Activated T-cell treated with anti-CD3 and anti-CD28 coated beads, Interleukin-2, amount 50 U/mL, for 4 hours (primary cell): Measurements from ENCODE around the gene DCAF8. TPM values are rescaled to one million over a fixed set of nuclear protein-coding genes. Genes with fewer than 3 reads are reported as not detected.
A peak's percentile ranks its signal among the peaks of the same experiment; 100 is the strongest.
"Not testable (repeated sequence)": the region's sequence is repeated elsewhere in the genome, so short reads cannot be mapped to it uniquely, and the experiment has no call there.

Experiments used
- ATAC-seq, 2 donors: fragments of 200-7000 bp; cut with Tn5 transposase; one replicate each; pipeline ENCODE4 v1.10.0; 2021
- DNase-seq: peaks from one replicate; pipeline ENCODE4 v3.0.0-alpha.2; 2020
- H3K27me3 Mint-ChIP-seq: one replicate; pipeline ENCODE4 v1.8.0; 2021; ENCODE audit warnings: low read depth, mixed read lengths
- H3K36me3 Mint-ChIP-seq: one replicate; pipeline ENCODE4 v1.8.0; 2022; ENCODE audit warnings: mixed read lengths; ENCODE audit not compliant: insufficient read depth
- H3K4me1 Mint-ChIP-seq: one replicate; pipeline ENCODE4 v1.8.0; 2021; ENCODE audit warnings: low read depth, mixed read lengths
- H3K4me3 Mint-ChIP-seq: one replicate; pipeline ENCODE4 v1.8.0; 2021; ENCODE audit warnings: mild to moderate bottlenecking, moderate library complexity, mixed read lengths
- H3K9me3 Mint-ChIP-seq: one replicate; pipeline ENCODE4 v1.8.0; 2021; ENCODE audit warnings: mixed read lengths
- total RNA-seq, 3 donors: library from RNA; stranded (reverse); gene quantifications; one replicate each; pipeline ENCODE4 v1.2.1, GENCODE V29; 2021

The DCAF8 gene
- total RNA-seq, result 10 to 100 TPM; 64.4 to 68.4 (median 65.0) TPM

- Mint-ChIP-seq H3K9me3 (no peaks in the 10 kb centered on the region), H3K36me3 (peaks cover 14% of the 10 kb centered on the region), H3K4me3 (peak within 1 kb of the TSS; percentile 93), H3K27me3 (no peaks in the 10 kb centered on the region), H3K4me1 (peaks cover 49% of the 10 kb centered on the region)
- DNase-seq (peak; percentile 95), ATAC-seq (peak; percentile 86 to 88)
Observed at GRCh38 chr1:160261893-160262794, at the start of gene DCAF8. TSS of gene DCAF8 (minus strand) at chr1:160262549. CDS start at chr1:160244008, 18,541 bp downstream.

GRCh38 chr1:160309571-160309970 is 47.2 kb upstream of the DCAF8 start:
- Mint-ChIP-seq H3K36me3 (peaks cover 56% of the 10 kb centered on the region), H3K4me1 (no peaks in the 10 kb centered on the region), H3K4me3 (no peak overlapping the region), H3K27me3 (no peaks in the 10 kb centered on the region), H3K9me3 (no peaks in the 10 kb centered on the region)
- DNase-seq (no peak), ATAC-seq (no peak)

GRCh38 chr1:160309185-160309557 is 46.8 kb upstream of the DCAF8 start:
- Mint-ChIP-seq H3K4me1 (no peaks in the 10 kb centered on the region), H3K4me3 (no peak overlapping the region), H3K9me3 (no peaks in the 10 kb centered on the region), H3K36me3 (peaks cover 58% of the 10 kb centered on the region), H3K27me3 (no peaks in the 10 kb centered on the region)
- no peak for DNase-seq
- no peak for ATAC-seq

DNA sequence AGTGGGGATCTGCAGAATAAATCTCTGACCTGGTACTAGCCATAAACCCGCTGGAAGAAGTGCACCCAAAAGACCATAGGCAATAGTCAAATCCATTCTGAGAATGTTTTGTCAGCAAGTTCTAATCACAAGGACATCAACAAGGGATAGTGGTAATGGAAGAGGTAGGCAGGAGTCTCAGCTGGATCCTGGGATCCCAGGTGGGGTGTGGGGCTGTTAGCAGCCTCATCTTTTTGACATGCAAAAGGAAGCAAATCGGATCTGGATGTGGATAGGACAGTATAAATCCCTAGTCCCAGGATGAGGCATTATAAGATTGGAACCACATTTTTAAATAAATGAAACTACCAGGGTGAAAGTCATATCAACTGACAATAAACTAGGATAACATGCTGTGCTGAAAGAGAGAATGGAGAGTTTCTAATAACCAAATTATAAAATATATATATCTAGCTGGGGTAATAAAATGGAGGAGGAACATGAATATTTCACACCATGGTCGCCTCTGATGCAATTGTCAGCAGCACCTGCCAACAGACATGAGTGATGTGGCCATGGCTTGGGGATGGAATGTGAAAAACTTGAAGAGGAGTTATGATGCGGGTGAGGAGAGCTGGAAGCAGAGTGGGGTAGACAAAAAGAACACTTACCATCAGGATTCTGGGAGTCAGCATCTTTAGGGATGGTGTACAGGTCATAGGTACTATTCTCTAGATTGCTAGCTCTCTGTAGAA is 46.3 kb upstream of the DCAF8 start:
- Mint-ChIP-seq H3K9me3 (no peaks in the 10 kb centered on the region), H3K27me3 (no peaks in the 10 kb centered on the region), H3K36me3 (peaks cover 56% of the 10 kb centered on the region), H3K4me1 (no peaks in the 10 kb centered on the region), H3K4me3 (no peak overlapping the region)
- DNase-seq (no peak), ATAC-seq (no peak)

- Mint-ChIP-seq H3K4me1 (no peaks in the 10 kb centered on the region), H3K36me3 (peaks cover 54% of the 10 kb centered on the region), H3K4me3 (no peak overlapping the region), H3K9me3 (no peaks in the 10 kb centered on the region), H3K27me3 (no peaks in the 10 kb centered on the region)
- DNase-seq (no peak), ATAC-seq (no peak)
Observed at GRCh38 chr1:160307118-160307791, 44.9 kb upstream of the DCAF8 start.

DNA sequence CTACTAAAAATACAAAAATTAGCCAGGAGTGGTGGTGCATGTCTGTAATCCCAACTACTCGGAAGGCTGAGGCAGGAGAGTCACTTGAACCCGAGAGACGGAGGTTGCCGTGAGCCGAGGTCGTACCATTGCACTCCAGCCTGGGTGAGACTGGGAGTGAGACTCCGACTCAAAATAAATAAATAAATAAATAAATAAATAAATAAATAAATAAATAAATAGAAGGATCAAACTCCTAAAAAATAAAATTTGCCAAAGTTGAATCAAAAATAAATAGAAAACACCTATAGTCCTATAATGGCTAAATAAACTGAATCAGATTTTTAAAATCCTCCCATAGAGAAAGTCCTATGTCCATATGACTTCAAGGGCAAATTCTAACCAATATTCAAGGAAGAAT is 37.8 kb upstream of the DCAF8 start:
- ATAC-seq, result no peak
- no peaks in the 10 kb centered on the region for H3K9me3 Mint-ChIP-seq
- H3K27me3 Mint-ChIP-seq, result no peaks in the 10 kb centered on the region
- no peak overlapping the region for H3K4me3 Mint-ChIP-seq
- no peaks in the 10 kb centered on the region for H3K4me1 Mint-ChIP-seq
- DNase-seq, result no peak
- H3K36me3 Mint-ChIP-seq, result peaks cover 49% of the 10 kb centered on the region

GRCh38 chr1:160296036-160296435 is 33.7 kb upstream of the DCAF8 start:
- H3K27me3 Mint-ChIP-seq, result no peaks in the 10 kb centered on the region
- H3K4me1 Mint-ChIP-seq, result no peaks in the 10 kb centered on the region
- no peak overlapping the region for H3K4me3 Mint-ChIP-seq
- DNase-seq (no peak), ATAC-seq (no peak)
- peaks cover 60% of the 10 kb centered on the region for H3K36me3 Mint-ChIP-seq
- no peaks in the 10 kb centered on the region for H3K9me3 Mint-ChIP-seq

DNA sequence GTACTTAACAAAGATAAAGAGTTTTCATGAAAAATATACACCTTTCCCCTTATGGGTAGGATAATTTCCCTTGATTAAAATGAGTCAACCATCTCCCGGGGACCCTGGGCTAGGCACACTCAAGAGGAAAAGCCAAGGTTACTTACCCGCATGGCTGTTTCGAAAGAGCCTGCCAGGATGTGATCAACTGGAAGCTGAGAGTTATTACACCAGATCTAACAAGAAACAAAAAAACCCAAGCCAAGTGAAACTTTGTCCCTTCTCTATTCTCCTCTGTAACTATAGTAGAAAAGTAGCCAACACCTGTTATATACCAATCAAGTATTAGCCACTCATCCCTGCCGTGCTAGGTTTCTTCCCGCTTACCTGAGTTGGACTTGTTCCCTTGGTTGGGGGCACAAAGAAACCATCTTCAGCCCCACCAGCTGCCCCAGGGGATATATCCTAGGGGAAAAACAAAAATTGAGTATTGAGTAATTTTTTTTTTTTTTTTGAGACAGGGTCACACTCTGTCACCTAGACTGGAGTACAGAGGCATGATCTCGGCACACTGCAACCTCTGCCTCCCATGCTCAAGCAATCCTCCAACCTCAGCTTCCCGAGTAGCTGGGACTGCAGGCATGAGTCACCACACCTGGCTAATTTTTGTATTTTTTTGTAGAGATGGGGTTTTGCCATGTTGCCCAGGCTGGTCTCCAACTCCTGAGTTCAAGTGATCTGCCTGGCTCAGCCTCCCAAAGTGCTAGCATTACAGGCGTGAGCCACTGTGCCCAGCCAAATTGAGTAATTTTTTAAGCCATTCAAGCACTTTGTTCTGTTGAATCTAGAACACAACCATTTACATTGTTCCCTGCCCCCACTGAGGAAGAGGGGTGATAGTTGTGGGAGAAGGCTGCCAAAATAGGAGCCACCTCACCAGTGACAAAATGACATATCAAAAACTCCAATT is 30.9 kb upstream of the DCAF8 start:
- no peaks in the 10 kb centered on the region for H3K27me3 Mint-ChIP-seq
- no peaks in the 10 kb centered on the region for H3K4me1 Mint-ChIP-seq
- no peak for ATAC-seq
- peaks cover 66% of the 10 kb centered on the region for H3K36me3 Mint-ChIP-seq
- DNase-seq, result no peak
- H3K4me3 Mint-ChIP-seq, result no peak overlapping the region
- no peaks in the 10 kb centered on the region for H3K9me3 Mint-ChIP-seq

DNA sequence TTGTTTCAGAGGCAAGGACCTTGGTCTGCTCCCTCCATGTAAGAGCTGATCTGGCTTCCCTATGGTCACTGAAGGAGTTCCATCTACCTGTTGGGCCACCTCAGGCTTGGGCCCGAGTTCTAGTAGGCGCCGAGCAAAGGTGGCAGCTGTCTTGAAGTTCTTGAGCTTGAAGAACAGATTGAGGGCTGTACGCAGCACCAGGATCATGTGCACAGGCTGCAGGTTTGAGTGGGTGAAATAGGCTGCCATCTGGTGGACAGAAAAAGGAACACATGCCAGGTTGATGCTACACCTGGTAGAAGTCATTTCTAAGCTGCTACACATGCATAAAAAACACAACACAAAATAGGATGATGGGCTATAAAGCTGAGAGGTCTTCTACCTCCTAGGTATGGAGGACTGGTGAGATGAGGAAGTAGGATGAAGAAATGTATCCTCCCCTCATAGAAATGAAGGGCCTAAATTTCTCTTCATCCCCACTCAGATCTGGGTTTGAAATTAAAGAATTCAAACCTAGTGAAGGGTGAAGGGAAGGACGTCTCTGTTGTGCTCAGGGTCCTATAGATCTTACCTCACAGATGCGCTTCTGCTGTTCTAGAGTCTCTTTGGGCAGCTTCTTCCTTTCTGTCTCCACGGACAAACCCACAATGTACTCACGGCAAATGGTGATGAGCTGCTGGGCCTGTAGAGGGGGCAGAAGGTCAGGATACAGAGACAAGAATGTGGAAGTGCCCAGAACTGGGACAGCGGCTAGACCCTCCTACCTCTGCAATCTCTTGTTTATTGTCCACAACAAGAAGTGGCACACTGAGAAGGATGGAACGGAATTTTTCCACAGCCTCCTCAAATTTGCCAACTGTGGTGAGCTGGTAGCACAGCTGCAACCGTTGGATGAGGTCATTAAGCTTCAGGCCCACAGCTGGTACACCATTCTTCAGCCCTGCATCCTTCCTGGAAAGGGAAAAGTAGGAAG is 29.2 kb upstream of the DCAF8 start:
- H3K27me3 Mint-ChIP-seq, result no peaks in the 10 kb centered on the region
- H3K4me1 Mint-ChIP-seq, result no peaks in the 10 kb centered on the region
- peak; percentile 58 for DNase-seq
- peaks cover 54% of the 10 kb centered on the region for H3K36me3 Mint-ChIP-seq
- no peaks in the 10 kb centered on the region for H3K9me3 Mint-ChIP-seq
- ATAC-seq, result peak; percentile 96 to 98
- no peak overlapping the region for H3K4me3 Mint-ChIP-seq

DNA sequence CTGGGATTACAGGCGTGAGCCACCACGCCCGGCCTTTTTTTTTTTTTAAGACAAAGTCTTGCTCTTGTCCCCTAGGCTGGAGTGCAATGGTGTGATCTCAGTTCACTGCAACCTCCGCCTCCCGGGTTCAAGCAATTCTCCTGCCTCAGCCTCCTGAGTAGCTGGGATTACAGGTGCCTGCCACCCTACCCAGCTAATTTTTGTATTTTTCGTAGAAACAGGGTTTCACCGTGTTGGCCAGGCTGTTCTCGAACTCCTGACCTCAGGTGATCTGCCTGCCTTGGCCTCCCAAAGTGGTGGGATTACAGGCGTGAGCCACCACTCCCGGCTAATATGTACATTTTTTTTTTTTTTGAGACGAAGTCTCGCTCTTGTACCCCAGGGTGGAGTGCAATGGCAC is 25.4 kb upstream of the DCAF8 start:
- peaks cover 26% of the 10 kb centered on the region for H3K36me3 Mint-ChIP-seq
- H3K4me3 Mint-ChIP-seq, result not testable (repeated sequence)

DNA sequence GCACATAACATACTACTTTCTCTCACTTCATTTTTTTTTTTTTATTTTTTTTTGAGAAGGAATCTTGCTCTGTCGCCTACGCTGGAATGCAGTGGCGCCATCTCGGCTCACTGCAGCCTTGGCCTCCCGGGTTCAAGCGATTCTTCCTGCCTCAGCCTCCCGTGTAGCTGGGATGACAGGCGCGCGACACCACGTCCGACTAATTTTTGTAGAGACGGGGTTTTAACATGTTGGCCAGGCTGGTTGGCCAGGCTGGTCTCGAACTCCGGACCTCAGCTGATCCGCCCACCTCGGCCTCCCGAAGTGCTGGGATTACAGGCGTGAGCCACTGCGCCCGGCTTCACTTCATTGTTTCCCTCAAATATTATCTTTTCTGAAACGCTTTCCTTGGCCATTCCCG is 23.2 kb upstream of the DCAF8 start:
- Mint-ChIP-seq H3K9me3 (no peaks in the 10 kb centered on the region), H3K4me3 (peak overlapping the region; percentile 97), H3K27me3 (no peaks in the 10 kb centered on the region), H3K36me3 (peaks cover 21% of the 10 kb centered on the region), H3K4me1 (peaks cover 21% of the 10 kb centered on the region)
- ATAC-seq (no peak), DNase-seq (no peak)

More for the DNA sequence above, 25.4 kb upstream of the DCAF8 start:
- peaks cover 21% of the 10 kb centered on the region for H3K4me1 Mint-ChIP-seq
- not testable (repeated sequence) for H3K27me3 Mint-ChIP-seq, H3K9me3 Mint-ChIP-seq, ATAC-seq, DNase-seq

GRCh38 chr1:160284782-160285344 is 22.5 kb upstream of the DCAF8 start, which contains the start of gene PEX19:
TSS of gene PEX19 (minus strand) at chr1:160285133. CDS start at chr1:160285124, 9 bp downstream.
- no peaks in the 10 kb centered on the region for H3K9me3 Mint-ChIP-seq
- DNase-seq (peak; percentile 90), ATAC-seq (peak; percentile 100)

More at GRCh38 chr1:160284782-160285344, 22.5 kb upstream of the DCAF8 start, which contains the start of gene PEX19:
- Mint-ChIP-seq H3K4me1 (peaks cover 21% of the 10 kb centered on the region), H3K27me3 (no peaks in the 10 kb centered on the region), H3K4me3 (peak within 1 kb of the TSS; percentile 97), H3K36me3 (peaks cover 20% of the 10 kb centered on the region)
